Skeletal muscle tissue (tissue), 3 donors: ENCODE results near the gene RMP24.

Experiments used
- H3K27ac ChIP-seq: one replicate; pipeline ENCODE4 v1.7.0; 2013; ENCODE audit warnings: mild to moderate bottlenecking, low read depth, low read length, inconsistent platforms
- H3K27me3 ChIP-seq, 3 donors: one replicate each; pipeline ENCODE4 v1.7.0; 2013; ENCODE audit warnings: low read length in 3 of 3; ENCODE audit not compliant: control insufficient read depth in 3 of 3, insufficient read depth in 3 of 3
- H3K36me3 ChIP-seq, 3 donors: one replicate each; pipeline ENCODE4 v1.7.0; 2013; ENCODE audit warnings: low read length in 3 of 3; ENCODE audit not compliant: control insufficient read depth in 3 of 3, insufficient read depth in 3 of 3
- H3K4me1 ChIP-seq, 3 donors: one replicate each; pipeline ENCODE4 v1.7.0; 2013; ENCODE audit warnings: low read length in 3 of 3, mild to moderate bottlenecking in 3 of 3; ENCODE audit not compliant: control insufficient read depth in 3 of 3, insufficient read depth in 3 of 3
- H3K4me3 ChIP-seq, 3 donors: one replicate each; pipeline ENCODE4 v1.7.0; 2013; ENCODE audit warnings: low read length in 3 of 3
- H3K9ac ChIP-seq, 3 donors: one replicate each; pipeline ENCODE4 v1.7.0; 2013; ENCODE audit warnings: low read length in 3 of 3, mild to moderate bottlenecking in 3 of 3, moderate library complexity in 2 of 3, low read depth in 1 of 3
- H3K9me3 ChIP-seq, 3 donors: one replicate each; pipeline ENCODE4 v1.7.0; 2013; ENCODE audit warnings: low read length in 3 of 3; ENCODE audit not compliant: control insufficient read depth in 3 of 3
- donor health status: Osteomylitis.

The RMP24 gene

DNA sequence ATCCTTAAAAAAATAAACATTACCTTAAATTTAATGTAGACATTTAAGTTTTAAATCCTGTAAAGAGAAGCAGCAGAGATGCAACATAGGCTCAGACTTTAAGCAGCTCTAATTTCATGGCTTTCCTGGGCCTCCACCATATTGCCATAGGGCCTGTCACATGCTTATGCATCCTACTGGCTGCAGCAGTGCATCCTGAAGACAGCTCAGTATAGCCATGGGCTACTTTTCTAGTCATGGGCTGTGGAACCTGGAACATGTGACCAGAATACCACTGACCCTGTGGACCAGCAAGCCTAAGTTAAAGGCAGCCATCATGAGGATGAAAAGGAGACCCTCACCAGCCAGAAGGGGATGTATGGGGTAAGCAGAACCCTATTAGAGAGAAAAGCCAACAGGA, 10.7 kb downstream of the RMP24 start:
- Histone ChIP-seq H3K4me3 (no peak overlapping the region), H3K9ac (no peak overlapping the region), H3K4me1 (no peaks in the 10 kb centered on the region), H3K27me3 (no peaks in the 10 kb centered on the region), H3K36me3 (peaks cover 16 to 28% (median 26%) of the 10 kb centered on the region in 3 donors), H3K27ac (no peak overlapping the region), H3K9me3 (no peaks in the 10 kb centered on the region)

DNA sequence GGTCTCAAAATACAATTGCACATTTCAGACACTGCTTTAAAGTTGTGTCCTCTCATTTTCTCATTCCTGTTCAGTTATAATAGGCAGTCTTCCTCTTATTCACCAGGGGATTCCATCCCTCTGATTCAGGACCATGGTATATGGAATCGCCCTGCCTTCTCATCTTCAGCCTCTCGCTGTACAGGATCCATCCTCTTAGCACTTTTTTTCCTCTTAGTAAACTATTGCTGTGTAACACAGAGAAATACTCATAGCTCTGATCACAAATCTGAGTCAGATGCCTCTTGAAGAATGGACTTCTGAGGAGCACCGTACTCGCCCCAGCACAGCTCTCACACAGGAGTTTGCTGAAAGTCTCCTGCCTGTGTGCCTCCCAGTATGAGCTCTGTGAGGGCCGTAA, 11.3 kb downstream of the RMP24 start:
- Histone ChIP-seq H3K36me3 (peaks cover 11 to 25% (median 23%) of the 10 kb centered on the region in 3 donors), H3K4me1 (no peaks in the 10 kb centered on the region), H3K27me3 (no peaks in the 10 kb centered on the region), H3K9ac (no peak overlapping the region), H3K27ac (no peak overlapping the region), H3K4me3 (no peak overlapping the region), H3K9me3 (no peaks in the 10 kb centered on the region)

DNA sequence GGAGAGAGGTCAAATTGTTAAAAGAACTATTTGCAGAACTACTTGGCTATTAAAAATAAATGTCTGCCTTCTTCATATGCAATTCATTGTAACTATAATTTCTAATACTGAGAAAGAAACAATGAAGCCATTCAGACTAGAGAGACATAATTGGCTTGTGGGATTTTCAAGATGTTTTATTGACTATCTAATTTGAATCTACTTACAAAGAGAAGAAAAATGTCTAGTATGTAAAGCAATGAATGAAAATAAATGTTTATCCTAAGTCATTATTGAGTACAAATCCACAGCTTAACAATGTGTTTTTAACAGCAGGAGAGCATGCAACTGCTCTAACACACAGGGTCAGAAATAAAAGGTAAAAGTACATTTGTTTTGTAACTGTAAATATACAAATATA, 19.2 kb downstream of the RMP24 start:
- Histone ChIP-seq H3K36me3 (peaks cover 2 to 16% (median 11%) of the 10 kb centered on the region in 3 donors), H3K4me3 (no peak overlapping the region), H3K9me3 (no peaks in the 10 kb centered on the region), H3K27me3 (no peaks in the 10 kb centered on the region), H3K9ac (no peak overlapping the region), H3K4me1 (no peaks in the 10 kb centered on the region), H3K27ac (no peak overlapping the region)

DNA sequence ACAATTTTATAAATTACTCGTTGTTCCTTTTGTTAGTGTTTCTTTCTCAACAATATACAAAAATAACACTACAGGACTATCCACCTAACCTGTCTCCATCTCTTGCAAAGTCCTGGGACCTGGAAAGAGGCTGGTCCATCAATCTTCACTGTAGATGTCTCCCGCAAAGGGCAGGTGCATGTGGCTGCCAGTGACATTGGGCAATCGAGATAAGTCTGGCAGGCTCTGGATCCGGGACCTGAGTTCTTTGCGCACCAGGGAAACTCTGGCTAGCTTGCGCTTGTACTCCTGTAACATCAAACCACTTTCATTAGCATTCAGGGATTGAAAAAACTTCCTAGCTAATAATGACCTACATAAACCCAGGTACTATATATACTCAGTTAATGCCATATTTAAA, 20.5 kb downstream of the RMP24 start:
- Histone ChIP-seq H3K27ac (no peak overlapping the region), H3K4me3 (no peak overlapping the region), H3K36me3 (peaks cover 2 to 15% (median 11%) of the 10 kb centered on the region in 3 donors), H3K9ac (no peak overlapping the region), H3K9me3 (no peaks in the 10 kb centered on the region), H3K4me1 (no peaks in the 10 kb centered on the region), H3K27me3 (no peaks in the 10 kb centered on the region)

- Histone ChIP-seq H3K9me3 (no peaks in the 10 kb centered on the region), H3K27me3 (no peaks in the 10 kb centered on the region), H3K27ac (no peak overlapping the region), H3K36me3 (no peaks in the 10 kb centered on the region), H3K4me1 (no peaks in the 10 kb centered on the region), H3K9ac (no peak overlapping the region), H3K4me3 (no peak overlapping the region)
These were observed 26.5 kb downstream of the RMP24 start for GRCh38 chr18:35998967-35999366.

DNA sequence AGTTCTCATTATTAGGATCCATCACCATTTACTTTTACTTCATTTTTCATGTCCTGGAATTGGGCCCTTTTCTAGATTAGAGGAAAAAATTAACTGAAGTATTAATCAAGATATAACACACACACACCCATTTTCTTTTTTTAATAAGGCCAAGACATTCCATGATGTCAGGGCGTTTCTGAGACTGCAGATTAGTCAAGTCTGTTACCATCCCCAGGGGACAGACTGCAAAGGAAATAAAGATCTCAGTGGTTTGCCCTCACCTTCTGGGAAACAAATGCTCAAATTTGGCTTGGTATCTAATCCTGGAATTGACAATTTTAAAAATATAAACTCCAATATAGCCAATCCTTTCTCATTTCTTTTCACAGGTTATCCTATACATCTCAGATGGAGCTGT, 27.4 kb downstream of the RMP24 start:
- H3K9me3 ChIP-seq, result no peaks in the 10 kb centered on the region
- no peaks in the 10 kb centered on the region for H3K27me3 ChIP-seq
- no peak overlapping the region for H3K27ac ChIP-seq
- H3K4me3 ChIP-seq, result no peak overlapping the region
- H3K4me1 ChIP-seq, result no peaks in the 10 kb centered on the region
- no peak overlapping the region for H3K9ac ChIP-seq
- H3K36me3 ChIP-seq, result no peaks in the 10 kb centered on the region

DNA sequence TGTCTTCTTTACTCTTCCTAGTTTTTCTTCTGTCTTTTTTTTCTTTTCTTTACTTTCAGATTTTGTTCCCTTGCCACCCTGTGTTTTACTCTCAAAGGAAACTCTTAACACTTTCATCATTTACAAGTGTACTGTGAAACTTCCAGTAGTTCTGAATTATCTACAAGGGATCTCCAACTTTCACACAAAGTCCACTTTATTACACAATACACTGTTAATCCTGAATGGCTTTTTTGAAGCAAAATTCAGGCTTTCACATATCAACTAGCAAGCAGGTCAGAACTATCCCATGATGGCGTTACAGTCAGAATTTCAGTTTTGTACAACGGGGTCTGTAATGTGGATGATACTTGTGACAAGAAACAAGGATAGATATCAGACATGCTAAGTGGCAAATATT, 34.5 kb downstream of the RMP24 start:
- H3K9me3 ChIP-seq, result no peaks in the 10 kb centered on the region
- no peaks in the 10 kb centered on the region for H3K4me1 ChIP-seq
- H3K4me3 ChIP-seq, result no peak overlapping the region
- no peak overlapping the region for H3K27ac ChIP-seq
- H3K36me3 ChIP-seq, result no peaks in the 10 kb centered on the region
- no peaks in the 10 kb centered on the region for H3K27me3 ChIP-seq
- no peak overlapping the region for H3K9ac ChIP-seq

DNA sequence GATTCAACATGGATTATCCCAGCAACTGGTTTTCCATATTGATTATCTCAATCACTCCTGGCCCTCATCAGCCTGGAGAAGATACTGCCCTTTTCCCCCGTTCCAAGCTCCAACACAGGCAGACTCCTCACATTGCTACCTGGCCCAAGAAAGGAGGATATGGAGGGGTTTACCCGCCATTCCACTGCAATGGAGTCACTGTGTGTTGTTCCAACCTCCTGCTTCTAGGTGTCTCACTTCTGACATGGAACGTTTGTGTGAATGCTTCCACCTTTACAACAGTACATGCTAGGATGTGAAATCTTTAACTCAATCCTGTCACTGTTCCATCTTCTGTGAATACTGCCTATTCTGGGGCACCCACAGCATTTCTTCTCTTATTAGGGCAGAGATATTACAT, 36.7 kb downstream of the RMP24 start:
- Histone ChIP-seq H3K9me3 (no peaks in the 10 kb centered on the region), H3K27me3 (no peaks in the 10 kb centered on the region), H3K4me3 (no peak overlapping the region), H3K36me3 (no peaks in the 10 kb centered on the region), H3K27ac (no peak overlapping the region), H3K4me1 (no peaks in the 10 kb centered on the region), H3K9ac (no peak overlapping the region)

- H3K4me1 ChIP-seq, result no peaks in the 10 kb centered on the region
- no peaks in the 10 kb centered on the region for H3K27me3 ChIP-seq
These were observed 40.4 kb downstream of the RMP24 start for GRCh38 chr18:36012891-36013290.

GRCh38 chr18:36015629-36016028, 43.1 kb downstream of the RMP24 start:
- H3K27ac ChIP-seq, result no peak overlapping the region
- no peaks in the 10 kb centered on the region for H3K4me1 ChIP-seq
- no peaks in the 10 kb centered on the region for H3K36me3 ChIP-seq
- H3K9ac ChIP-seq, result no peak overlapping the region
- no peak overlapping the region for H3K4me3 ChIP-seq
- no peaks in the 10 kb centered on the region for H3K9me3 ChIP-seq
- no peaks in the 10 kb centered on the region for H3K27me3 ChIP-seq

More at GRCh38 chr18:36012891-36013290, 40.4 kb downstream of the RMP24 start:
- Histone ChIP-seq H3K9ac (no peak overlapping the region), H3K4me3 (no peak overlapping the region), H3K36me3 (no peaks in the 10 kb centered on the region), H3K27ac (no peak overlapping the region), H3K9me3 (no peaks in the 10 kb centered on the region)

DNA sequence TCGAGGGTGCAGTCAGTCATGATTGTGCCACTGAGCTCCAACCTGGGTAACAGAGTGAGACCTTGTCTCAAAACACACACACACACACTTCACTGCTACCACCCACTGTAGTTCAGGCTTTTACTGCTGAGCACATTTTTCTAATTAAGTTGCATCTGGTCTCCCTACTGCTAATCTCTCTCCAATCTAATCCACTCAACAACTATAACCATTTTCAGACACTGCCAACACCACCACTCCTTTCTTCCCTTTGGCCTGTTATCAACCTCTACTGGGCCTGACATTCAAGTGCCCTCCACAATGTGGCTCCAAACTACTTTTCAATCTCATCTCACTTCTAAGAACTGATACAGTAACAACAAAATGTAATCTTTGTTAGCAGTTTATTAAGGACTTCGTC, 44.8 kb downstream of the RMP24 start:
- Histone ChIP-seq H3K4me3 (no peak overlapping the region), H3K27me3 (no peaks in the 10 kb centered on the region), H3K9ac (no peak overlapping the region), H3K9me3 (no peaks in the 10 kb centered on the region), H3K36me3 (no peaks in the 10 kb centered on the region), H3K4me1 (no peaks in the 10 kb centered on the region), H3K27ac (no peak overlapping the region)
